ENCODE results near the gene TGFA. TPM values are rescaled to one million over a fixed set of nuclear protein-coding genes. Genes with fewer than 3 reads are reported as not detected.

TGFA gene
- total and polyA plus RNA-seq, 10 of the 15 experiments (the other 5 are each of a cell fraction or from before 2014, with no cell fraction given) = 0.03 to 0.23 TPM; not detected in 8

DNA sequence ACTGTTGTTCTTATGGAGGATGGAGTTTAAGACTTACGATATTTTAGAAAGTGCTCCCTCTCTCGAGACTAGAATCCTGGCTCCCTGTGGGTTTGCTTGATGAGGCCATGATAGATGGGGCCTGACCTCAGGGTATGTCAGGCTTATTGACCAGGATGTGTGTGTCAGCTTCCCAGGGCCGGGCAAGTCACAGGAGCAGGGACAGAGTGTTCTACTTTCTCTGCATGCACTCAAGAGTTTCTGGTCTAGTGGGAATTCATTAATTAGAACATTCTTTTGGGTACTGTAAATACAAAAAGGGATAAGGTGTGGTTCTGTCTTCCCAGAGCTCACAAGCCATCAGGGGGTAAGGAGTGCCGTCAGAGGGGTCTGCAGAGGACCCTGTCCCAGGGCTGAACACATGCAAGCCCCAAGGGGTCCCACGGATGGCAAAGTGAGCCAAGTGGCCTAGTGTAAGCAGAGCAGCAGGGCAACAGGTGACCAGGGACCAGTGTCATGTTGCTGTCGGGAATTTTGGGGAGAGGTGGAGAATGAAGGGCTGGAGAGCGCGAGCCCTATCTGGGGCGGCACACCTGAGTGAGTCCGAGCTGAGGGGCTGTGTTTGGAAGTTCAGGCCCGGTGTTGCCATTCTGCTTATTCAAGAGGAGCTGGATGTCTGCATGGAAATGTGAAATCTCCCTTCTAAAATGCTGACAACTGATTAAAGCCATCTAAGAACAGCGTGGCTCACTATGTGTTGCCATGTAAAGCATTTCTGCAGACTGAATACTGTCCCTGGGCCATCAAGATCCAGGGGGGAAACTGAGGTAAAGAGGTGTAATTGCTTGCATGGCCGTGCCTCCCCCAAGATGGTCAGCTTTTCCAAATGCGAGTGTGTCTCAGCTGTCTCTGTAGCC, 91.4 kb downstream of the TGFA start (continued):
- TF ChIP-seq, protein P1, sequence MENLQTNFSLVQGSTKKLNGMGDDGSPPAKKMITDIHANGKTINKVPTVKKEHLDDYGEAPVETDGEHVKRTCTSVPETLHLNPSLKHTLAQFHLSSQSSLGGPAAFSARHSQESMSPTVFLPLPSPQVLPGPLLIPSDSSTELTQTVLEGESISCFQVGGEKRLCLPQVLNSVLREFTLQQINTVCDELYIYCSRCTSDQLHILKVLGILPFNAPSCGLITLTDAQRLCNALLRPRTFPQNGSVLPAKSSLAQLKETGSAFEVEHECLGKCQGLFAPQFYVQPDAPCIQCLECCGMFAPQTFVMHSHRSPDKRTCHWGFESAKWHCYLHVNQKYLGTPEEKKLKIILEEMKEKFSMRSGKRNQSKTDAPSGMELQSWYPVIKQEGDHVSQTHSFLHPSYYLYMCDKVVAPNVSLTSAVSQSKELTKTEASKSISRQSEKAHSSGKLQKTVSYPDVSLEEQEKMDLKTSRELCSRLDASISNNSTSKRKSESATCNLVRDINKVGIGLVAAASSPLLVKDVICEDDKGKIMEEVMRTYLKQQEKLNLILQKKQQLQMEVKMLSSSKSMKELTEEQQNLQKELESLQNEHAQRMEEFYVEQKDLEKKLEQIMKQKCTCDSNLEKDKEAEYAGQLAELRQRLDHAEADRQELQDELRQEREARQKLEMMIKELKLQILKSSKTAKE (IDR thresholded peaks at IDR 0.05; ENCODE audit: low read depth, poor library complexity, severe bottlenecking) = no peak
- TF ChIP-seq CREB1 (IDR thresholded peaks at IDR 0.05; ENCODE audit: low read depth) (no peak), BHLHE40 (IDR thresholded peaks at IDR 0.05; ENCODE audit: borderline replicate concordance in 1 of 2, low read depth in 2 of 2, low read length in 1 of 2) (no peak), EP300 (IDR thresholded peaks at IDR 0.05; ENCODE audit: borderline replicate concordance in 1 of 2, control insufficient read depth in 1 of 2, low read depth in 2 of 2, low read length in 2 of 2) (no peak)
- TF ChIP-seq, protein P2, sequence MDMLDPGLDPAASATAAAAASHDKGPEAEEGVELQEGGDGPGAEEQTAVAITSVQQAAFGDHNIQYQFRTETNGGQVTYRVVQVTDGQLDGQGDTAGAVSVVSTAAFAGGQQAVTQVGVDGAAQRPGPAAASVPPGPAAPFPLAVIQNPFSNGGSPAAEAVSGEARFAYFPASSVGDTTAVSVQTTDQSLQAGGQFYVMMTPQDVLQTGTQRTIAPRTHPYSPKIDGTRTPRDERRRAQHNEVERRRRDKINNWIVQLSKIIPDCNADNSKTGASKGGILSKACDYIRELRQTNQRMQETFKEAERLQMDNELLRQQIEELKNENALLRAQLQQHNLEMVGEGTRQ (IDR thresholded peaks at IDR 0.05; ENCODE audit: borderline replicate concordance, low read depth, low read length) = no peak

DNA sequence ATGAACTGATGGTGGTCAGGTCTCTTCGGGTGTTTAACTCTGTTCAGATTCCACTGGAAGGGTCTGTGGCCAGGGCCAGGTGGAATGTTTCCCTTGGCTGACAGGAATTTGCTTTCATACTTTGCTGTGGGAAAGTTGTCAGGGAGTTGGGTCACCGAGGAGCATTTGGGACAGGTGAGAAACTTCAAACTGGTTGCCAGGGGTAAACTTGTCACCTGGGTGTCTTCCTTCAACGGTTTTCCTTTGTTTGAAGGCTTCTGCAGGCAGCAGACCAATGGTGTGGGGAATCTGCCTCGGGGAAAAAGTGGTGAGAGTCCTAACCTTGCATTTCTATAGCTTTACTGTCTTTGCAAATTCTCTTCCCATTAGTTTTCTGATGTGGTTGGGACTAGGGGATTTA, 92.2 kb downstream of the TGFA start:
- RAD21 ChIA-PET (ENCODE audit: unreplicated experiment) = no interaction called here
- ATAC-seq (no peak), DNase-seq (ENCODE audit: low read depth, low spot score) (no peak), FAIRE-seq (no peak)
- no peak overlapping the region for H3K4me3 ChIP-seq
- WGBS (ENCODE audit: insufficient coverage, insufficient replicate concordance, low lambda C conversion rate, missing lambda C conversion rate) = 2% methylated on average over 4 of the region's 4 CpGs
- H3K27me3 ChIP-seq (replicated peaks in 1 of 2; ENCODE audit: control insufficient read depth in 2 of 2, insufficient read depth in 2 of 2, low read length in 1 of 2) = peaks cover 2% of the 10 kb centered on the region in 2 experiments; a peak in 3 of 4 replicates
- no TSS peak for BruUV-seq (replicated peaks)
- CTCF ChIA-PET = interaction anchor here (0.5 kb wide), 1 partner anchor 143 kb away, joined by 4 read pairs; no protein-coding TSS in a partner anchor
- H3K79me2 ChIP-seq (ENCODE audit: control insufficient read depth, insufficient read depth, low read length) = no peaks in the 10 kb centered on the region
- H3K4me1 ChIP-seq (ENCODE audit: control insufficient read depth, insufficient read depth, low read length) = no peaks in the 10 kb centered on the region
- no peak overlapping the region for H3K9ac ChIP-seq (ENCODE audit: control insufficient read depth, insufficient read depth, low read length)
- no peaks in the 10 kb centered on the region for H3K36me3 ChIP-seq (ENCODE audit: control insufficient read depth in 2 of 2, insufficient read depth in 2 of 2, low read length in 1 of 2)
- no peaks in the 10 kb centered on the region for H4K20me1 ChIP-seq (ENCODE audit: control insufficient read depth, insufficient read depth)
- intact Hi-C loops (cut with micrococcal nuclease; ENCODE audit: unreplicated experiment) = no loop called here
- H3K27ac ChIP-seq (ENCODE audit: control insufficient read depth, insufficient read depth) = no peak overlapping the region
- in situ Hi-C loops (cut with MboI) = no loop called here
- H3K9me3 ChIP-seq (replicated peaks; ENCODE audit: control insufficient read depth, insufficient read depth, low read length) = no peaks in the 10 kb centered on the region
- POLR2A ChIA-PET = no interaction called here
- no peak overlapping the region for H2AFZ ChIP-seq (ENCODE audit: control insufficient read depth, low read depth, low read length)
- no peak overlapping the region for H3K4me2 ChIP-seq (ENCODE audit: control insufficient read depth, insufficient read depth)
- SMC1A ChIA-PET (ENCODE audit: uncharacterized antibody, unreplicated experiment) = no interaction called here
- TF ChIP-seq NFXL1 (IDR thresholded peaks at IDR 0.05; ENCODE audit: borderline replicate concordance) = no peak
- no peak for TF ChIP-seq CHD2 (IDR thresholded peaks at IDR 0.05; ENCODE audit: borderline replicate concordance, low read depth, low read length)
- TF ChIP-seq POLR2AphosphoS2 (IDR thresholded peaks at IDR 0.05; ENCODE audit: low read depth, low read length) = no peak
- no peak for TF ChIP-seq RFX5 (IDR thresholded peaks at IDR 0.05; ENCODE audit: low read depth, low read length)
- no peak for TF ChIP-seq RUNX3 (IDR thresholded peaks at IDR 0.05; ENCODE audit: low read length)
- TF ChIP-seq HDGF (IDR thresholded peaks at IDR 0.05) = no peak
- no peak for TF ChIP-seq PAX5 (IDR thresholded peaks at IDR 0.05; ENCODE audit: borderline replicate concordance, low read depth, low read length)
- TF ChIP-seq HCFC1 (IDR thresholded peaks at IDR 0.05; ENCODE audit: low read length) = no peak
- TF ChIP-seq RELA (IDR thresholded peaks at IDR 0.05; ENCODE audit: borderline replicate concordance, partially characterized antibody) = no peak
- TF ChIP-seq HDAC6 (IDR thresholded peaks at IDR 0.05; ENCODE audit: unreplicated experiment) = no peak
- TF ChIP-seq POLR2A (IDR thresholded peaks at IDR 0.05; ENCODE audit: low read depth, low read length) = no peak
- TF ChIP-seq FOXK2 (IDR thresholded peaks at IDR 0.05) = no peak
- TF ChIP-seq CREB1 (IDR thresholded peaks at IDR 0.05; ENCODE audit: low read depth) = no peak
- TF ChIP-seq CEBPB (IDR thresholded peaks at IDR 0.05; ENCODE audit: borderline replicate concordance in 1 of 2, low read depth in 2 of 2, low read length in 2 of 2) = no peak
- TF ChIP-seq BCL11A (IDR thresholded peaks at IDR 0.05; ENCODE audit: low read depth, low read length) = no peak
- TF ChIP-seq GATAD2B (conservative IDR thresholded peaks at IDR 0.05; ENCODE audit: low read depth) = no peak
- no peak for TF ChIP-seq MTA3 (IDR thresholded peaks at IDR 0.05; ENCODE audit: borderline replicate concordance, low read length)
- no peak for TF ChIP-seq ZBED1 (IDR thresholded peaks at IDR 0.05; ENCODE audit: borderline replicate concordance)
